Lower leg skin (tissue), 4 donors: ENCODE measurements around the gene AGPAT2. TPM values are rescaled to one million over a fixed set of nuclear protein-coding genes. Genes with fewer than 3 reads are reported as not detected.

ENCODE experiments used
- DNase-seq, 2 donors: peaks; one replicate each; pipeline ENCODE4 v3.0.0-alpha.2; 2019; ENCODE audit warnings: low spot score in 2 of 2
- H3K4me3 ChIP-seq: fragments of 200-600 bp; sonication (generic); 2 replicates; pipeline ENCODE4 v1.5.1; 2017; ENCODE audit warnings: mild to moderate bottlenecking, low read depth; ENCODE audit not compliant: poor library complexity, severe bottlenecking
- POLR2A ChIP-seq, 2 donors: fragments of 450-650 bp; IDR thresholded peaks; one replicate each; pipeline ENCODE4 v1.6.1; 2016 to 2017; ENCODE audit warnings: antibody characterized with exemption in 2 of 2, mild to moderate bottlenecking in 1 of 2, moderate library complexity in 1 of 2
- WGBS, 2 donors: methylation state at CpG; one replicate each; pipeline ENCODE4 v1.1.5; 2018; 5-methylcytosine and 5-hydroxymethylcytosine counted together
- intact Hi-C: fragments of 100-400 bp; cut with DNase I; formaldehyde crosslinking; loops from one replicate; pipeline ENCODE4 v1.15.0; 2023; ENCODE audit warnings: low total_unique reads
- total RNA-seq, 4 donors: library from RNA; depleted of rRNA; stranded (reverse); fragments of >200 nt; gene quantifications; one replicate each; pipeline ENCODE4 v1.1.0, GENCODE V29; 2016
- TF ChIP-seq, protein P1 (sequence below), 3 donors: fragments of 450-650 bp; IDR thresholded peaks; one replicate each; pipeline ENCODE4 v1.5.1; 2016; ENCODE audit warnings: antibody characterized with exemption in 3 of 3, mild to moderate bottlenecking in 3 of 3, moderate library complexity in 2 of 3

Gene AGPAT2
- total RNA-seq, 4 donors from 2014 or later: 52.4 to 77.7 (median 63.5) TPM

DNA sequence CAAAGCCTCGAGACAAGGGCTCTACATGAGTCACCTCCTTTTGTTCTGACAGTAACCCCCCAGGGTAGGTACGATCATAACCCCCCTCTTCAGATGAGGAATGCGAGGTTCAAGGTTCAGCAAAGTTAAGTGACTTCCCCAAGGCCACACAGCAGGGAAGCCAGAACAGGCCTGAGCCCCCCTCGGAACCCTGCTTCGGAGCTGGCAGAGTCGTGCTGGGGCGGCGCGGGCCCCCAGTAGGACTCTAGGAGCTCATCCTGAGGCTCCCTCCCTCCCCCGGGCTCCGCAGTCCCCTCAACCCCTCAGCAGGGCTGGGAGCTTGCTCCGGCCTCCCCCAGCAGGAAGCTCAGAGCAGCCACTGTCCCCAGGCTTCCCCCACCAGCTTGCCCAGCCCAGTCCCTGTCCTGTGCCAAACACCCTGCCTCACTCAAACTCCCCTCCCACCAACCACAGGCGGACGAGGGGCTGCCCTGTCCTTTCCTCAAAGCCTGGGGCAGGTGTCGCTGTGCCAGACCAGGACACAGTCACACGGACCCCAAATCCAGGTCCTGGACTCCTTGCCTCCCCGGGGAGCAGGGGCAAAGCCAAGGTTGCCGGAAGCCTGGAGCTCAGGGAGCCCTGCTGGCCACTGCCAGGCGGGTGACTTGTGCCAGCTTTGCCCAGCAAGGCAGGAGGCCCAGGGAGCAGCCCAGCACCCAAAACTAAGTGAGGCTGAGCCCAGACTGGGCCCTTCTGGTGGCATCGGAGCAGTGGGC lies 5.1 kb downstream of the AGPAT2 start:
- no peak overlapping the region for H3K4me3 ChIP-seq
- TF ChIP-seq POLR2A (IDR thresholded peaks at IDR 0.05): no peak
- TF ChIP-seq, protein P1, sequence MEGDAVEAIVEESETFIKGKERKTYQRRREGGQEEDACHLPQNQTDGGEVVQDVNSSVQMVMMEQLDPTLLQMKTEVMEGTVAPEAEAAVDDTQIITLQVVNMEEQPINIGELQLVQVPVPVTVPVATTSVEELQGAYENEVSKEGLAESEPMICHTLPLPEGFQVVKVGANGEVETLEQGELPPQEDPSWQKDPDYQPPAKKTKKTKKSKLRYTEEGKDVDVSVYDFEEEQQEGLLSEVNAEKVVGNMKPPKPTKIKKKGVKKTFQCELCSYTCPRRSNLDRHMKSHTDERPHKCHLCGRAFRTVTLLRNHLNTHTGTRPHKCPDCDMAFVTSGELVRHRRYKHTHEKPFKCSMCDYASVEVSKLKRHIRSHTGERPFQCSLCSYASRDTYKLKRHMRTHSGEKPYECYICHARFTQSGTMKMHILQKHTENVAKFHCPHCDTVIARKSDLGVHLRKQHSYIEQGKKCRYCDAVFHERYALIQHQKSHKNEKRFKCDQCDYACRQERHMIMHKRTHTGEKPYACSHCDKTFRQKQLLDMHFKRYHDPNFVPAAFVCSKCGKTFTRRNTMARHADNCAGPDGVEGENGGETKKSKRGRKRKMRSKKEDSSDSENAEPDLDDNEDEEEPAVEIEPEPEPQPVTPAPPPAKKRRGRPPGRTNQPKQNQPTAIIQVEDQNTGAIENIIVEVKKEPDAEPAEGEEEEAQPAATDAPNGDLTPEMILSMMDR (IDR thresholded peaks at IDR 0.05): no peak
- 90% methylated on average over 15 to 20 of the region's 20 CpGs for WGBS, 2 donors
- DNase-seq: no peak
- intact Hi-C loops: no loop called here

DNA sequence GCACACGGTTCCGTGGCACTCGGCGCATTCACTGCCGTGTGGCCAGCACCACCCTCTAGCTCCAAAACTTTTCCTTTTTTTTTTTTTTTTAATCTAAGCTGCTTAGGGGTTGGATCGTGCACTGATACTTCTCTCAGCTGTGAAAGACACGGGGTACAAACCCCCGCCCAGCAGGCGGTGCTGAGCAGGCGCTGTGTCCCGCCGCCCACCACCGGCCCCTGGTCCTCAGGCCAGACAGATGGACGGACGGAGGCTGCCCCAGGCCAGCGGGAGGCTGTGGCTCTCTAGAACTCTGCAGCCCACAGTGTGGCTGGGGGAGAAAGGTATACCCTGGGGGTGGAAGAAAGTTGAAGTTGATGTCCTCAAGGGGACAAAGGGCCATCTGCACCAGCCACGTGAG lies 6.2 kb downstream of the AGPAT2 start:
- no peak for TF ChIP-seq POLR2A (IDR thresholded peaks at IDR 0.05)
- TF ChIP-seq, protein P1 (IDR thresholded peaks at IDR 0.05): no peak
- no peak overlapping the region for H3K4me3 ChIP-seq
- WGBS, 2 donors: 95 to 97% methylated on average over 16 to 17 of the region's 17 CpGs
- intact Hi-C loops: no loop called here
- no peak for DNase-seq

DNA sequence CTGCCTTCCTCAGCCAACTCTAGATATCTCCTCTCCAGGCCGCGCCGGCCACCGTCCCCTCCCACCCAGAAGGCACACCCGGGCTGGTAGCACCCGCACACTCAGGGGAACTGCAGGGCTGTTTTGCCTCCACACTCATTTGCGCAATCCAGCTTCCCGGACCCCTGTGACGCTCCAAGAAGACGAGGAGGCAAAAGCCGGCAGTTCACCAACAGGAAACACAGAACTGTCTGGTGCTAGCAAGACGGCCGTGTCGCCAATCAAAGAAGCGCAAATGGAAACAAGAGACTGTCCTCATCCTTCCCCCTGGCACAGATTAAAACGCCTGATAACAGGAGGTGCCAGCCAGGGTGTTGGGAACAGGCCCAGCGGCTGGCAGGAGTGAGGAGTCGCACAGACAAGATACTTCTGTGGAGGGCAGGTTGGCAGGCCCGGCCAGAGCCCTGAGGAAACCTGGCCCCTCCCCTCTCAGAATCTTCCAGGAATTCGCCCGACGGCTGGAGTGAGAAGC lies 7.8 kb downstream of the AGPAT2 start:
- intact Hi-C loops: no loop called here

DNA sequence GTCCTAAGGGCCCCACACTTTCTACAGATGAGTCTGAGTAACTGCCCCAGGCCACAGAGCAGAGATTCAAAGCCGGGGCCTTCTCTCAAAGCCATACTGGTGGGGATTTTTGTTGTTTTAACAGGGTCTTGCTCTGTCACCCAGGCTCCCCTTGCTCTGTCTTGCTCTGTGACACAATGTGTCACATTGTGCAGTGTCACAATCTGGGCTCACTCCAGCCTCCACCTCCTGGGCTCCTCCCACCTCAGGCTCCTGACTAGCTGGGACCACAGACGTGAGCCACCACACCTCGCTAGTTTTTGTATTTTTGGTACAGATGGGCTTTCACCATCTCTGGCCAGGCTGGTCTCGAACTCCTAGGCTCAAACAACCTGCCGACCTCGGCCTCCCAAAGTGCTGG lies 8.6 kb downstream of the AGPAT2 start:
- no peak for TF ChIP-seq POLR2A (IDR thresholded peaks at IDR 0.05)
- TF ChIP-seq, protein P1 (IDR thresholded peaks at IDR 0.05): no peak
- intact Hi-C loops: no loop called here
- H3K4me3 ChIP-seq: no peak overlapping the region
- no peak for DNase-seq
- 76 to 78% methylated on average over 6 of the region's 6 CpGs for WGBS, 2 donors

More for the DNA sequence above, 7.8 kb downstream of the AGPAT2 start:
- no peak overlapping the region for H3K4me3 ChIP-seq
- WGBS, 2 donors: 38 to 52% methylated on average over 18 to 22 of the region's 22 CpGs
- DNase-seq: peak in 1 of 2 donors; percentile 49
- TF ChIP-seq, protein P1 (IDR thresholded peaks at IDR 0.05): no peak

DNA sequence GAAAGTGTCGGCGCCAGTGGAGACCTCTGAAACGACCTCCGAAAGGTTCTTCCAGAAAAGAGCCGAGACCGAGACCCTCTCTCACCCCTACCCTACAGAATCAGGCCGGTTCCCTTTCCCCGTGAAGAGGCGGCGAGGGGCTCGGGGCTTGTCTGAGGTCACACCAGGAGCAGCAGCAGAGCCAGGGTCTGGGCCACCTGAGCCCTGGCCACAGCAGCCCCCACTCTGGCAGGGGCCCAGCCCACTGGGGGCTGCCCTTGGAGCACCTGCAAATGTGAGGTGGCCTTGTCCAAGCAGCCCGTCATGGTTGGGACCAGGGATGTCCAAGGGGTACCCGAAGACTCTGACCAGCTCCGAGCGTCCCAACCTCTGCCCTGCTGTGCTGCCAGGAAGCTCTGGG lies 9.2 kb downstream of the AGPAT2 start:
- intact Hi-C loops: no loop called here
- WGBS, 2 donors: 91 to 93% methylated on average over 14 to 15 of the region's 15 CpGs
- TF ChIP-seq, protein P1 (IDR thresholded peaks at IDR 0.05): no peak
- TF ChIP-seq POLR2A (IDR thresholded peaks at IDR 0.05): no peak
- DNase-seq: no peak
- no peak overlapping the region for H3K4me3 ChIP-seq
